ENCODE measurements around the gene KDF1.

GRCh38 chr1:26900815-26901511 lies 59.3 kb downstream of the KDF1 start:
- TF ChIP-seq POLR2A (IDR thresholded peaks at IDR 0.05) (no peak), CTCF (IDR thresholded peaks at IDR 0.05 in 4 of 5, conservative IDR thresholded peaks at IDR 0.05 in 1 of 5) (no peak)

Measured in gastrocnemius medialis (tissue), 4 donors.